Body of pancreas (tissue), 4 donors: ENCODE data around the gene KDR. TPM values are rescaled to one million over a fixed set of nuclear protein-coding genes. Genes with fewer than 3 reads are reported as not detected.
A peak's percentile ranks its signal among the peaks of the same experiment; 100 is the strongest.

ENCODE experiments used
- ATAC-seq: fragments of 150-250 bp; one replicate; pipeline ENCODE4 v1.9.1; 2016
- DNase-seq, 4 donors: peaks; one replicate each; pipeline ENCODE4 v3.0.0-alpha.2; 2019
- H3K27ac ChIP-seq, 4 donors: fragments of 200-600 bp; sonication (generic); 1 replicate in 3 of 4; 2 replicates in 1 of 4; pipeline versions ENCODE4 v1.5.1 to v1.6.1; 2016 to 2019; ENCODE audit warnings: mild to moderate bottlenecking in 1 of 4, mixed read lengths in 1 of 4, moderate library complexity in 1 of 4
- H3K27me3 ChIP-seq, 2 donors: fragments of 200-600 bp; sonication (generic); one replicate each; pipeline ENCODE4 v1.6.0; 2016; ENCODE audit warnings: mild to moderate bottlenecking in 1 of 2
- H3K36me3 ChIP-seq, 2 donors: fragments of 200-600 bp; sonication (generic); replicated peaks in 1 of 2; 2 replicates each; pipeline ENCODE4 v1.5.1; 2016; ENCODE audit warnings: low read depth in 2 of 2; ENCODE audit not compliant: insufficient read depth in 1 of 2
- H3K4me1 ChIP-seq: fragments of 200-600 bp; sonication (generic); one replicate; pipeline ENCODE4 v1.6.0; 2016
- H3K4me3 ChIP-seq, 2 donors: fragments of 200-600 bp; sonication (generic); 1 replicate in 1 of 2; 2 replicates in 1 of 2; pipeline ENCODE4 v1.5.1; 2016 to 2019
- H3K9me3 ChIP-seq, 3 donors: fragments of 200-600 bp; sonication (generic); 1 replicate in 2 of 3; 2 replicates in 1 of 3; pipeline ENCODE4 v1.5.1; 2016
- CTCF ChIP-seq, 7 experiments: fragments of 450-650 bp in 4 of 7; fragments of 200-600 bp in 3 of 7; sonication (generic) in 3 of 7; IDR thresholded peaks; one replicate each; pipeline ENCODE4 v1.5.1; 2016 to 2019; ENCODE audit warnings: antibody characterized with exemption in 7 of 7
- POLR2A ChIP-seq, 3 donors: fragments of 450-650 bp; IDR thresholded peaks; one replicate each; pipeline ENCODE4 v1.6.1; 2016; ENCODE audit warnings: antibody characterized with exemption in 3 of 3, mild to moderate bottlenecking in 2 of 3
- WGBS, 2 donors: methylation state at CpG; one replicate each; pipeline ENCODE4 v1.1.5; 2017; 5-methylcytosine and 5-hydroxymethylcytosine counted together
- intact Hi-C: fragments of 100-400 bp; cut with DNase I; formaldehyde crosslinking; loops from one replicate; pipeline ENCODE4 v1.15.1; 2023
- total RNA-seq, 2 donors: library from RNA; depleted of rRNA; stranded (reverse); fragments of >200 nt; gene quantifications; one replicate each; pipeline ENCODE4 v1.1.0, GENCODE V29; 2016

Gene KDR
- total RNA-seq, 2 donors from 2014 or later = 12.9 to 14.5 TPM

- WGBS, 2 donors = 54 to 61% methylated on average over 9 of the region's 9 CpGs
- no peaks in the 10 kb centered on the region for H3K4me1 ChIP-seq
Measured at GRCh38 chr4:55080174-55080865, 45.1 kb downstream of the KDR start.

GRCh38 chr4:55079451-55080173 is 45.8 kb downstream of the KDR start:
- 49 to 55% methylated on average over 14 of the region's 14 CpGs for WGBS, 2 donors
- no peak overlapping the region for H3K4me3 ChIP-seq
- DNase-seq (no peak), ATAC-seq (peak; percentile 48)
- H3K4me1 ChIP-seq = no peaks in the 10 kb centered on the region
- H3K27me3 ChIP-seq = no peaks in the 10 kb centered on the region
- H3K9me3 ChIP-seq = no peaks in the 10 kb centered on the region
- H3K27ac ChIP-seq = peak overlapping the region in 2 of 4 donors; percentile 24 to 46
- intact Hi-C loops = no loop called here
- no peaks in the 10 kb centered on the region for H3K36me3 ChIP-seq
- TF ChIP-seq CTCF (IDR thresholded peaks at IDR 0.05) (no peak), POLR2A (IDR thresholded peaks at IDR 0.05) (no peak)

More at GRCh38 chr4:55080174-55080865, 45.1 kb downstream of the KDR start:
- Histone ChIP-seq H3K36me3 (no peaks in the 10 kb centered on the region), H3K27ac (no peak overlapping the region), H3K9me3 (no peaks in the 10 kb centered on the region), H3K4me3 (no peak overlapping the region), H3K27me3 (no peaks in the 10 kb centered on the region)
- ATAC-seq (no peak), DNase-seq (no peak)
- TF ChIP-seq CTCF (IDR thresholded peaks at IDR 0.05) = no peak
- TF ChIP-seq POLR2A (IDR thresholded peaks at IDR 0.05) = no peak
- intact Hi-C loops = no loop called here

DNA sequence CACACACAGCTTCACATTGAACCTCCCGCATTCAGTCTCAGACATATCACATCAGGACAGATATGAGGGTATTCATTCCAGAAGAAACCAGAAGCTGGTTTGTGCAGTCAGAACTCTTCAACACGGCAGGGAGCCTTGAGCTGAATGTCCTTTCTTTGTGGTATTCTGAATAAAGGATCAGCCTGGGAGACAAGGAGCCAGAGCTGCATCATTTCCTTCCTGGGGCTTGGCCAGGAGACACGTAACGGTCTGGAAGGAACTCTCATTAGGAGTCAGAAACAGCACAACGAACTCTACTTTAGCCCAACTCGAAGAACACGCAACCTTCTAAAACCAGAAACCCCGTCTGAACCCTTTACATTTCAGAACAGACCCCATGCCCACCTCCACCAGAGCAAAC is 46.4 kb downstream of the KDR start:
- no peak overlapping the region for H3K4me3 ChIP-seq
- no peaks in the 10 kb centered on the region for H3K9me3 ChIP-seq
- no peaks in the 10 kb centered on the region for H3K4me1 ChIP-seq
- 56 to 58% methylated on average over 8 of the region's 8 CpGs for WGBS, 2 donors
- peak in 1 of 4 donors; percentile 18 for DNase-seq
- H3K36me3 ChIP-seq = no peaks in the 10 kb centered on the region
- peak overlapping the region in 2 of 4 donors; percentile 24 to 46 for H3K27ac ChIP-seq
- no peak for TF ChIP-seq POLR2A (IDR thresholded peaks at IDR 0.05)
- no peaks in the 10 kb centered on the region for H3K27me3 ChIP-seq
- intact Hi-C loops = no loop called here
- ATAC-seq = peak; percentile 52

DNA sequence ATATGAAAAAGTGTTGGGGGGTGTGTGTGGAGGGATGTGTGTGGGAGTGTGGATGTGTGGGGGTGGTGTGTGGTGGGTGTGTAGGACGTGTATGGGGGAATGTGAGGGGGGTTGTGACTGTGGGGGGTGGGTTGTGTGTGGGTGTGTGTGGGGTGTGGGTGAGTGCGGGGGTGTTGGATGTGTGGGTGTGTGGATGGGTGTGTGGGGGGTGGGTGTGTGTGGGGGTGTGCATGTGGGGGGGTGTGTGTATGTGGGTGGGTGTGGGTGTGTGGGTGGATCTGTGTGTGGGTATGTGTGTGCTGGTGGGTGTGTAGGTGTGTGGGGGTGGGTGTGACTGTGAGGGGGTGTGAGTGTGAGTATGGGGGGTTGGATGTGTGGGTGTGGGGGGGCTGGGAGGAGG is 47.8 kb downstream of the KDR start:
- H3K27me3 ChIP-seq = no peaks in the 10 kb centered on the region
- H3K9me3 ChIP-seq = no peaks in the 10 kb centered on the region
- no peak for ATAC-seq
- no peak overlapping the region for H3K4me3 ChIP-seq
- H3K27ac ChIP-seq = no peak overlapping the region
- intact Hi-C loops = no loop called here
- WGBS, 2 donors = 43 to 65% methylated on average over 1 to 2 of the region's 2 CpGs
- TF ChIP-seq POLR2A (IDR thresholded peaks at IDR 0.05) (no peak), CTCF (IDR thresholded peaks at IDR 0.05) (no peak)
- no peak for DNase-seq
- H3K4me1 ChIP-seq = no peaks in the 10 kb centered on the region
- no peaks in the 10 kb centered on the region for H3K36me3 ChIP-seq

GRCh38 chr4:55075823-55076716 is 49.3 kb downstream of the KDR start:
- 25 to 35% methylated on average over 5 of the region's 5 CpGs for WGBS, 2 donors
- no peak for TF ChIP-seq POLR2A (IDR thresholded peaks at IDR 0.05)
- TF ChIP-seq CTCF (IDR thresholded peaks at IDR 0.05) = no peak
- Histone ChIP-seq H3K9me3 (no peaks in the 10 kb centered on the region), H3K27me3 (no peaks in the 10 kb centered on the region), H3K36me3 (no peaks in the 10 kb centered on the region), H3K27ac (no peak overlapping the region), H3K4me1 (no peaks in the 10 kb centered on the region), H3K4me3 (no peak overlapping the region)
- no peak for DNase-seq
- ATAC-seq = no peak
- intact Hi-C loops = no loop called here
